Thoracic aorta (tissue), 2 donors: Measurements from ENCODE around the gene TMEM44. TPM values are rescaled to one million over a fixed set of nuclear protein-coding genes. Genes with fewer than 3 reads are reported as not detected.
A peak's percentile ranks its signal among the peaks of the same experiment; 100 is the strongest.

Experiments used
- ATAC-seq: fragments of 150-250 bp; one replicate; pipeline ENCODE4 v1.8.0; 2017; ENCODE audit warnings: low read depth; ENCODE audit not compliant: insufficient number of reproducible peaks, low FRiP score
- DNase-seq: peaks from one replicate; pipeline ENCODE4 v3.0.0-alpha.2; 2020; ENCODE audit warnings: low spot score
- H3K27ac ChIP-seq, 2 donors: fragments of 200-600 bp; sonication (generic); 1 replicate in 1 of 2; 2 replicates in 1 of 2; pipeline ENCODE4 v1.5.1; 2016; ENCODE audit warnings: mild to moderate bottlenecking in 2 of 2, moderate library complexity in 2 of 2
- H3K27me3 ChIP-seq: fragments of 200-600 bp; sonication (generic); replicated peaks from 2 replicates; pipeline ENCODE4 v1.6.0; 2016; ENCODE audit warnings: mild to moderate bottlenecking; ENCODE audit not compliant: insufficient read depth
- H3K36me3 ChIP-seq: fragments of 200-600 bp; sonication (generic); one replicate; pipeline ENCODE4 v1.5.1; 2016
- H3K4me1 ChIP-seq, 2 donors: fragments of 200-600 bp; sonication (generic); 1 replicate in 1 of 2; 2 replicates in 1 of 2; pipeline versions ENCODE4 v1.5.1 to v1.6.0; 2016; ENCODE audit warnings: low read depth in 2 of 2, mild to moderate bottlenecking in 1 of 2; ENCODE audit not compliant: control insufficient read depth in 1 of 2
- H3K4me3 ChIP-seq: fragments of 200-600 bp; sonication (generic); 2 replicates; pipeline ENCODE4 v1.5.1; 2016; ENCODE audit warnings: mild to moderate bottlenecking
- H3K9me3 ChIP-seq: fragments of 200-600 bp; sonication (generic); 2 replicates; pipeline ENCODE4 v1.5.1; 2016
- total RNA-seq, 2 donors: library from RNA; depleted of rRNA; stranded (reverse); fragments of >200 nt; gene quantifications; one replicate each; pipeline versions ENCODE4 v1.1.0 to v1.2.3, GENCODE V29; 2016
- TF ChIP-seq, protein P1 (sequence below): fragments of 200-600 bp; sonication (generic); IDR thresholded peaks from one replicate; pipeline ENCODE4 v1.5.1; 2019; ENCODE audit warnings: antibody characterized with exemption

TMEM44 gene
- total RNA-seq, 2 donors from 2014 or later = 11.0 to 11.5 TPM

DNA sequence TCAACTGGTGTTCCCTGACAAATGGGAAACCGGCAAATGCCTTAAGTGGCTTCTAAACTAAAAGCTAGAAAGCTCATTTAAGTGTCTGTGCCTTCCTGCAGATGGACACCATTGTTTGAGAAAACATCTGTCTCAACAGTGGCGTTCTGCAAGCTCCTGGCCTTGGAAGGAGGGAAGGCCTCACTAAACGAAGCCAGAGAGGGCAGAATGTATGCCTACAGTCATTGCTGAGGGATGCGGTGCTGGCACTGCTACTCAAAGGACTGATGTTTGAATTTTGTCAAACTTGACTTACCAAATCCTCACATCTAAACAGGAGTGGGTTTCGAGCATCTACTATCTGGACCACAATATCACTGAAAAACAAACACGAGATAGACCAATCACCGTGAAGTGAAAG lies 26.6 kb upstream of the TMEM44 start:
- DNase-seq (no peak), ATAC-seq (no peak)
- TF ChIP-seq, protein P1, sequence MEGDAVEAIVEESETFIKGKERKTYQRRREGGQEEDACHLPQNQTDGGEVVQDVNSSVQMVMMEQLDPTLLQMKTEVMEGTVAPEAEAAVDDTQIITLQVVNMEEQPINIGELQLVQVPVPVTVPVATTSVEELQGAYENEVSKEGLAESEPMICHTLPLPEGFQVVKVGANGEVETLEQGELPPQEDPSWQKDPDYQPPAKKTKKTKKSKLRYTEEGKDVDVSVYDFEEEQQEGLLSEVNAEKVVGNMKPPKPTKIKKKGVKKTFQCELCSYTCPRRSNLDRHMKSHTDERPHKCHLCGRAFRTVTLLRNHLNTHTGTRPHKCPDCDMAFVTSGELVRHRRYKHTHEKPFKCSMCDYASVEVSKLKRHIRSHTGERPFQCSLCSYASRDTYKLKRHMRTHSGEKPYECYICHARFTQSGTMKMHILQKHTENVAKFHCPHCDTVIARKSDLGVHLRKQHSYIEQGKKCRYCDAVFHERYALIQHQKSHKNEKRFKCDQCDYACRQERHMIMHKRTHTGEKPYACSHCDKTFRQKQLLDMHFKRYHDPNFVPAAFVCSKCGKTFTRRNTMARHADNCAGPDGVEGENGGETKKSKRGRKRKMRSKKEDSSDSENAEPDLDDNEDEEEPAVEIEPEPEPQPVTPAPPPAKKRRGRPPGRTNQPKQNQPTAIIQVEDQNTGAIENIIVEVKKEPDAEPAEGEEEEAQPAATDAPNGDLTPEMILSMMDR = no peak
- H3K27ac ChIP-seq = no peak overlapping the region
- H3K27me3 ChIP-seq = no peaks in the 10 kb centered on the region
- H3K36me3 ChIP-seq = peaks cover 39% of the 10 kb centered on the region
- H3K9me3 ChIP-seq = no peaks in the 10 kb centered on the region
- no peaks in the 10 kb centered on the region for H3K4me1 ChIP-seq
- no peak overlapping the region for H3K4me3 ChIP-seq

DNA sequence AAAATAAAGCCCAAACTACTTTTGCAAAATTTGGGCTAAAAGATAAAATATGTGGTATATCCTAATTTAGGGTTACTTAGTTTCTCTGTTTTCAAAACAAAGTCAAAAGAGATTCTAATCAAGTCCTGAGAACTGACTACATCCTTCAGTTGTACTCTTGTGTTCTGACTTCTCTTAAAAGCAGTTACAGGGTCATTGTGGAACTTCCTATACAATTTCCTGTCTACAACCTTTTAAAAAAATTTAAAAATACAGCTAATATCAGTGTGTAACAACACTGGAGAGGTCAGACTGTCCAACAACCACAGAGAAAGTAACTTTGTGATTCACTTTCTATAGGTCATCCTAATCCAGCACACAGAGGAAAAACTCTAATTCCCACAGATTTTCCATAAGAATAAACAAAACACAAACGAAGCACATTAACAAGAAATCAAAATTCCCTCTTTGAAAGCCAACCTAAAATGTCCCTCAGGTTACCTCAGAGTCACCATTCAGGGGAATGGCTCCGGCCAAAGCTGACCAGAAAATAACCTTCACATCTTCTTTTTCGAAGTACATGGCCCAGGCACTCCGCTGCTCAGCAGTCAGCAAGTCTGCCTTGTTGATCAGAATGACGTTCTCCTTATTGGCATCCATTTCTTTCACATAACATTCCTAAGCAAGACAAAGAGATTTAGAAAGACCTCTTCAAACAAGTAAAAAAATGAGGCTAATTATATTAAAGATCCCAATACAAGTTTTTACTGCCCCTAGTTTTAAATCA lies 25.4 kb upstream of the TMEM44 start:
- peak overlapping the region in 1 of 2 donors; percentile 12 for H3K27ac ChIP-seq
- DNase-seq = no peak
- no peak for ATAC-seq
- H3K4me1 ChIP-seq = no peaks in the 10 kb centered on the region
- H3K9me3 ChIP-seq = no peaks in the 10 kb centered on the region
- TF ChIP-seq, protein P1 = no peak
- H3K27me3 ChIP-seq = no peaks in the 10 kb centered on the region
- H3K36me3 ChIP-seq = peaks cover 35% of the 10 kb centered on the region
- no peak overlapping the region for H3K4me3 ChIP-seq

DNA sequence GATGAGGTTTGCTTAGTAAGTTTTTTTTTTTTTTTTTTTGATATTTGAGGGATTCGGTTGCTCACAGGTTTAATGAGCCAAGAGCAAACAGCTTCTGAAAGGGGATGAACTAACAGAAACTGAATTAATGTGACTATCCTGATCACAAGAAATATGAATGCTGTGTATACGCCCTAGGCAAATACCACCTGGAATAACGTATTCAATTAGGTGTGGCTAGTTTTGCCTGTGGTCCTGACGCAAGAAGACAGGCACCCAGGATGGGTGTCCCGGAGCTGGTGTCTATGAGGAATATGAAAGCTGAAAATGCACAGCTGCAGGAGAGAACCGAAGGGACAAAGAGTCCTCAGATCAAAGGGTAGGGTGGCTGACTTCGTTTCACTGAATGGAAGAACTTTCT lies 24.2 kb upstream of the TMEM44 start:
- Histone ChIP-seq H3K4me3 (no peak overlapping the region), H3K27ac (no peak overlapping the region), H3K36me3 (peaks cover 36% of the 10 kb centered on the region), H3K27me3 (no peaks in the 10 kb centered on the region), H3K4me1 (no peaks in the 10 kb centered on the region), H3K9me3 (no peaks in the 10 kb centered on the region)
- TF ChIP-seq, protein P1 = no peak
- DNase-seq = no peak
- ATAC-seq = no peak

DNA sequence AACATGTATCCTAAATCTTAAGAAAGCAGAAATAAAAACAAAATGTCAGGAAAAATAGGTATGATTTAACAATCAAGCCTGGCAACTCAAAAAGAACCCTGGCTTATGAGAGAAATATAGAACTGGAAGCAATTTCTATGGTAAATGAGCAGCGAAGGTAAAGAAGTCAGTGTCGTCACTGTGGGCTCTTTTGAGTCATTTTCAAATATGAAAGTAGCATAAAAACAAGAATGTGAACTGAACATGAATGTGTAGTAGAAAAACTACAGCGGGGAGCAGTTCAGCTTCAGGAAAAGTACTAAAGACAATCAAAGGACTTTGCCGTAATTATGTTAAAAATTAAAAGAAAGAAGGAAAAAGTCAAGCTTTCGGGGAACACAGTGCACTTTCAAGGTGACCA lies 21.2 kb upstream of the TMEM44 start:
- Histone ChIP-seq H3K27ac (no peak overlapping the region), H3K9me3 (no peaks in the 10 kb centered on the region), H3K27me3 (no peaks in the 10 kb centered on the region), H3K4me3 (no peak overlapping the region), H3K4me1 (no peaks in the 10 kb centered on the region), H3K36me3 (peaks cover 44% of the 10 kb centered on the region)
- TF ChIP-seq, protein P1 = no peak
- ATAC-seq = no peak
- DNase-seq = no peak

DNA sequence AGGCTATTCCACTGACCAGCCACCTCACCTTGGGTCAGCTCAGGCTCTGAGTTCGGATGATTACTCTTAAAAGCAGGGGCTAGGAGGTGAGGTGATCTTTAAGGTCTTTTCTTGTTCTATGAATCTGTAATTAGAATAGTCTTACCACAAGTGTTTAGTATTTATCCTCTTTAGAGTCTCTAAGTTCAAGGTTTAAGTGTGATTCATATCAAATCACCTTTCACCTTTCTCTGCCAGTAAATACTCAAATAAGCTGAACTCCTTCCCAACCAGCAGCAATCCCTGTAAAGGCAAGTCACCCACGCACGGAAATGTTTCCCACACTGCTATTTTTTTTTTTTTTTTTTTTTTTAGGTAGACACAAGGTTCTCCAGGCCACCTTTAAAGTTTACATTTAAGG lies 14.5 kb upstream of the TMEM44 start:
- Histone ChIP-seq H3K36me3 (peaks cover 44% of the 10 kb centered on the region), H3K9me3 (no peaks in the 10 kb centered on the region), H3K27ac (no peak overlapping the region), H3K4me1 (no peaks in the 10 kb centered on the region), H3K27me3 (no peaks in the 10 kb centered on the region), H3K4me3 (no peak overlapping the region)
- TF ChIP-seq, protein P1 = no peak
- no peak for DNase-seq
- ATAC-seq = no peak
